Uterus (tissue), 2 donors: Measurements from ENCODE around the gene ANKFN1.

Source experiments
- CTCF ChIP-seq, 4 experiments: fragments of 200-600 bp in 2 of 4; fragments of 450-650 bp in 2 of 4; sonication (generic) in 2 of 4; IDR thresholded peaks; one replicate each; pipeline ENCODE4 v1.5.1; 2016 to 2019; ENCODE audit warnings: antibody characterized with exemption in 4 of 4, mild to moderate bottlenecking in 2 of 4, moderate library complexity in 1 of 4
- POLR2A ChIP-seq, 2 donors: fragments of 450-650 bp; IDR thresholded peaks; one replicate each; pipeline ENCODE4 v1.6.1; 2016; ENCODE audit warnings: antibody characterized with exemption in 2 of 2, mild to moderate bottlenecking in 1 of 2, moderate library complexity in 1 of 2

GRCh38 chr17:56176091-56176490 lies 22.8 kb downstream of the ANKFN1 start:
- no peak for TF ChIP-seq CTCF (IDR thresholded peaks at IDR 0.05)
- TF ChIP-seq POLR2A (IDR thresholded peaks at IDR 0.05): no peak
